ENCODE data around the gene LUZP2.

DNA sequence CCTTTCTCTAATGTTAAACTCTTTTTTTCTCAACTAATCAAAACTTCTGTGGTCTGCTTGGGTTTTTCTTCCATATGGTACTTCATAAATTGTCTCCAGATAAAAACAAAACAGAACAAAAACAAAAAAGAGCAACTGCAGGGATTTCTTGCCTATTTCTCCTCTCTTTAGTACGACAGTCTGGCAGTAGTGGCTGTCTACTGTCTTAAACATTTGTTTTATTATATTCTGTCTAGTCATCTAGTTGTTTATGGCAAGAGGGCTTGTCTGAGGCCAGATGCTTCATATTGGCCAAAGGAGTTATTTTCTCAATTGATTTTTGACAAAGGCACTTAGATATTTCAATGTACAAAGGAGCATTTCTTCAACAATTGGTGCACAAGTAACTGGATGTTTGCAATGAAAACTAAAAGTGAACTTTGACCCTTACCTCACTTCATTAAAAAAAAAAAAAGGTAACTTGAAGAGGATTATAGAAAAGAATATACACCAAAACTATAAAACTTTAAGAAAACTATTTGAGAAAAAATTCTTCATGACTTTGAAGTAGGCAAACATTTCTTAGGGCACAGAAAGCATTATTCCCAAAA, 404.2 kb downstream of the LUZP2 start:
- no peak for TF ChIP-seq TAF1 (IDR thresholded peaks at IDR 0.05; ENCODE audit: borderline replicate concordance, low read depth, low read length)
- TF ChIP-seq POLR2AphosphoS5 (IDR thresholded peaks at IDR 0.05; ENCODE audit: low read depth, low read length), result no peak
